Measurements from ENCODE around the gene FUT3.
A peak's percentile ranks its signal among the peaks of the same experiment; 100 is the strongest.
"Not testable (repeated sequence)": the region's sequence is repeated elsewhere in the genome, so short reads cannot be mapped to it uniquely, and the experiment has no call there.

The FUT3 gene

GRCh38 chr19:5850189-5850588, 1.1 kb downstream of the FUT3 start:
- DNase-seq = no peak

GRCh38 chr19:5848621-5849020, 2.6 kb downstream of the FUT3 start:
- DNase-seq = not testable (repeated sequence)

GRCh38 chr19:5847846-5848245, 3.4 kb downstream of the FUT3 start:
- DNase-seq = not testable (repeated sequence)

- DNase-seq = no peak
Measured at GRCh38 chr19:5844456-5845433, 6.5 kb downstream of the FUT3 start.

- no peak for DNase-seq
Measured at GRCh38 chr19:5843295-5843927, 7.8 kb downstream of the FUT3 start.

- not testable (repeated sequence) for DNase-seq
Measured at GRCh38 chr19:5841735-5842111, 9.5 kb downstream of the FUT3 start.

GRCh38 chr19:5839065-5840017, 11.9 kb downstream of the FUT3 start, which contains the start of gene FUT6:
Gene FUT6 (minus strand): TSS chr19:5839702. CDS start chr19:5832567, 7,135 bp downstream.
- no peak for DNase-seq

GRCh38 chr19:5838353-5839064, 12.7 kb downstream of the FUT3 start:
- DNase-seq = no peak

- no peak for DNase-seq
Measured at GRCh38 chr19:5837761-5838352, 13.4 kb downstream of the FUT3 start.

- DNase-seq = no peak
Measured at GRCh38 chr19:5832527-5833216, 18.6 kb downstream of the FUT3 start.

GRCh38 chr19:5832061-5832460, 19.2 kb downstream of the FUT3 start:
- no peak for DNase-seq

- no peak for DNase-seq
Measured at GRCh38 chr19:5831159-5831558, 20.1 kb downstream of the FUT3 start.

GRCh38 chr19:5829567-5830310, 21.5 kb downstream of the FUT3 start:
- DNase-seq = no peak

GRCh38 chr19:5828661-5829566, 22.3 kb downstream of the FUT3 start:
- no peak for DNase-seq

GRCh38 chr19:5827891-5828660, 23.2 kb downstream of the FUT3 start:
- DNase-seq = peak in 51 of 56 donors; percentile 6 to 85 (median 61)

GRCh38 chr19:5827342-5827890, 23.8 kb downstream of the FUT3 start:
- DNase-seq = no peak
